ENCODE data around the gene GTF3C5. TPM values are rescaled to one million over a fixed set of nuclear protein-coding genes. Genes with fewer than 3 reads are reported as not detected.

Gene GTF3C5
- total and polyA plus RNA-seq, 10 of the 15 experiments (the other 5 are each of a cell fraction or from before 2014, with no cell fraction given), result 2.2 to 81.1 (median 68.7) TPM

- Histone ChIP-seq H4K20me1 (ENCODE audit: control insufficient read depth, insufficient read depth) (no peaks in the 10 kb centered on the region; the same call in 1 of the 2 replicates), H3K36me3 (ENCODE audit: control insufficient read depth in 2 of 2, insufficient read depth in 2 of 2, low read length in 1 of 2) (no peaks in the 10 kb centered on the region), H3K27ac (ENCODE audit: control insufficient read depth, insufficient read depth) (no peak overlapping the region), H3K9ac (ENCODE audit: control insufficient read depth, insufficient read depth, low read length) (no peak overlapping the region), H3K4me3 (no peak overlapping the region), H3K4me1 (ENCODE audit: control insufficient read depth, insufficient read depth, low read length) (no peaks in the 10 kb centered on the region), H3K79me2 (ENCODE audit: control insufficient read depth, insufficient read depth, low read length) (no peaks in the 10 kb centered on the region), H3K27me3 (replicated peaks in 1 of 2; ENCODE audit: control insufficient read depth in 2 of 2, insufficient read depth in 2 of 2, low read length in 1 of 2) (no peaks in the 10 kb centered on the region), H3K9me3 (replicated peaks; ENCODE audit: control insufficient read depth, insufficient read depth, low read length) (no peaks in the 10 kb centered on the region), H3K4me2 (ENCODE audit: control insufficient read depth, insufficient read depth) (no peak overlapping the region), H2AFZ (ENCODE audit: control insufficient read depth, low read depth, low read length) (no peak overlapping the region)
- intact Hi-C loops (cut with micrococcal nuclease; ENCODE audit: unreplicated experiment) (no loop called here), in situ Hi-C loops (cut with MboI) (no loop called here)
- ATAC-seq (no peak), DNase-seq (ENCODE audit: low read depth, low spot score) (no peak), FAIRE-seq (no peak)
- 31% methylated on average over 10 of the region's 15 CpGs for WGBS (ENCODE audit: insufficient coverage, insufficient replicate concordance, low lambda C conversion rate, missing lambda C conversion rate)
- BruUV-seq (replicated peaks), result no TSS peak
- CTCF ChIA-PET, result no interaction called here
- TF ChIP-seq EP300 (IDR thresholded peaks at IDR 0.05; ENCODE audit: borderline replicate concordance in 1 of 2, control insufficient read depth in 1 of 2, low read depth in 2 of 2, low read length in 2 of 2), result no peak
- TF ChIP-seq CHD4 (IDR thresholded peaks at IDR 0.05), result no peak
- TF ChIP-seq ATF2 (IDR thresholded peaks at IDR 0.05; ENCODE audit: low read length), result no peak
- no peak for TF ChIP-seq KAT2A (conservative IDR thresholded peaks at IDR 0.05; ENCODE audit: control insufficient read depth, low read depth, low read length)
- TF ChIP-seq SIX5 (IDR thresholded peaks at IDR 0.05; ENCODE audit: low read depth, low read length, severe bottlenecking), result no peak
- no peak for TF ChIP-seq ZSCAN29 (IDR thresholded peaks at IDR 0.05)
- TF ChIP-seq NR2C2 (IDR thresholded peaks at IDR 0.05; ENCODE audit: borderline replicate concordance, control insufficient read depth, insufficient read length, low read depth), result no peak
- TF ChIP-seq RBBP5 (conservative IDR thresholded peaks at IDR 0.05), result no peak
- no peak for TF ChIP-seq MTA3 (IDR thresholded peaks at IDR 0.05; ENCODE audit: borderline replicate concordance, low read length)
- no peak for TF ChIP-seq PRDM15 (CRISPR knock-in tag; IDR thresholded peaks at IDR 0.05)
- RAD21 ChIA-PET (ENCODE audit: unreplicated experiment), result no interaction called here
- SMC1A ChIA-PET (ENCODE audit: uncharacterized antibody, unreplicated experiment), result no interaction called here
- POLR2A ChIA-PET, result interaction anchor here (1.3 kb wide), 1 partner anchor 31 kb away, joined by 3 read pairs; no protein-coding TSS in a partner anchor
Measured at GRCh38 chr9:133086894-133087293, 56.1 kb downstream of the GTF3C5 start.
